Activated CD4-positive, alpha-beta T cell treated with anti-CD3 and anti-CD28 coated beads, Interleukin-2, amount 50 U/mL, for 24 hours (primary cell): ENCODE results near the gene AHR.
"Not testable (repeated sequence)": the region's sequence is repeated elsewhere in the genome, so short reads cannot be mapped to it uniquely, and the experiment has no call there.

ENCODE experiments used
- DNase-seq, 2 donors: peaks; one replicate each; pipeline ENCODE4 v3.0.0-alpha.2; 2020; ENCODE audit warnings: low read depth in 1 of 2, low spot score in 1 of 2

Gene AHR

GRCh38 chr7:17371671-17372524, 73.4 kb downstream of the AHR start:
- DNase-seq, result no peak

GRCh38 chr7:17374157-17374556, 75.7 kb downstream of the AHR start:
- DNase-seq, result no peak

GRCh38 chr7:17374654-17375053, 76.2 kb downstream of the AHR start:
- no peak for DNase-seq

GRCh38 chr7:17376595-17376994, 78.1 kb downstream of the AHR start:
- no peak for DNase-seq

GRCh38 chr7:17380736-17381662, 82.5 kb downstream of the AHR start:
- no peak for DNase-seq

- not testable (repeated sequence) for DNase-seq
Observed at GRCh38 chr7:17382408-17383354, 84.2 kb downstream of the AHR start.

GRCh38 chr7:17384400-17384799, 85.9 kb downstream of the AHR start:
- no peak for DNase-seq

- no peak for DNase-seq
Observed at GRCh38 chr7:17385612-17386011, 87.2 kb downstream of the AHR start.

- no peak for DNase-seq
Observed at GRCh38 chr7:17390392-17390791, 91.9 kb downstream of the AHR start.

- no peak for DNase-seq
Observed at GRCh38 chr7:17391366-17391765, 92.9 kb downstream of the AHR start.

- DNase-seq, result no peak
Observed at GRCh38 chr7:17392846-17393245, 94.4 kb downstream of the AHR start.

- not testable (repeated sequence) for DNase-seq
Observed at GRCh38 chr7:17394563-17394962, 96.1 kb downstream of the AHR start.
